GM10248 (cell line): ENCODE data around the gene ATAD3C.

Source experiments
- CTCF ChIA-PET: fragments of 300-600 bp; sonication (Branson Sonifier 250); formaldehyde crosslinking; extraction: SDS; loops from one replicate; lab custom pipeline; 2021; ENCODE audit warnings: antibody characterized with exemption; lab: Yijun Ruan, JAX
- POLR2A ChIA-PET: fragments of 350-650 bp; sonication (Branson Sonifier 250); formaldehyde crosslinking; extraction: SDS; loops from one replicate; lab custom pipeline; 2020; ENCODE audit warnings: antibody characterized with exemption; lab: Yijun Ruan, JAX
- DNase-seq: peaks from one replicate; pipeline ENCODE4 v3.0.0; 2012; ENCODE audit errors: extremely low spot score
- CTCF ChIP-seq: IDR thresholded peaks from 2 replicates; pipeline ENCODE4 v1.5.1; 2012; ENCODE audit warnings: mild to moderate bottlenecking, low read depth; ENCODE audit errors: extremely low read depth, missing control alignments, control extremely low read depth

ATAD3C gene

GRCh38 chr1:1421147-1421906 is 28.2 kb upstream of the ATAD3C start, which contains the start of gene ANKRD65:
Gene ANKRD65, minus strand, starts transcription at chr1:1421276. Its CDS starts 271 bp downstream, at chr1:1421005.
- POLR2A ChIA-PET = no interaction called here
- CTCF ChIA-PET = interaction anchor here (1.4 kb wide), 1 partner anchor 20 kb away, joined by 7 read pairs; no protein-coding TSS in a partner anchor
- DNase-seq = peak; percentile 20
- TF ChIP-seq CTCF = no peak

- POLR2A ChIA-PET = no interaction called here
- no peak for TF ChIP-seq CTCF
- peak; percentile 13 for DNase-seq
- CTCF ChIA-PET = interaction anchor here (1.4 kb wide), 1 partner anchor 19 kb away, joined by 7 read pairs; no protein-coding TSS in a partner anchor
These were observed 27.5 kb upstream of the ATAD3C start for GRCh38 chr1:1421907-1422464.

GRCh38 chr1:1422465-1423244 is 26.8 kb upstream of the ATAD3C start:
- CTCF ChIA-PET = interaction anchor here (1.5 kb wide), 1 partner anchor 14 kb away, joined by 5 read pairs; no protein-coding TSS in a partner anchor
- no peak for TF ChIP-seq CTCF
- peak; percentile 15 for DNase-seq
- POLR2A ChIA-PET = no interaction called here

- TF ChIP-seq CTCF = no peak
- CTCF ChIA-PET = interaction anchor here (1.5 kb wide), 1 partner anchor 14 kb away, joined by 5 read pairs; no protein-coding TSS in a partner anchor
- POLR2A ChIA-PET = no interaction called here
- no peak for DNase-seq
These were observed 26.3 kb upstream of the ATAD3C start for GRCh38 chr1:1423245-1423597.

- TF ChIP-seq CTCF = no peak
- CTCF ChIA-PET = no interaction called here
- DNase-seq = no peak
- POLR2A ChIA-PET = no interaction called here
These were observed 24.8 kb upstream of the ATAD3C start for GRCh38 chr1:1424707-1425106.

GRCh38 chr1:1425426-1425752 is 24.1 kb upstream of the ATAD3C start:
- ChIA-PET CTCF (no interaction called here), POLR2A (no interaction called here)
- TF ChIP-seq CTCF = no peak
- DNase-seq = no peak
